GM21825 (cell line): Measurements from ENCODE around the gene TFPI.

Experiments used
- ATAC-seq: cut with Tn5 transposase; IDR thresholded peaks from one replicate; pipeline ENCODE4 v1.9.1; 2021; ENCODE audit warnings: mild to moderate bottlenecking, moderate library complexity; ENCODE audit not compliant: unreplicated experiment

Gene TFPI

GRCh38 chr2:187470698-187471097, 83.5 kb downstream of the TFPI start:
- no peak for ATAC-seq

GRCh38 chr2:187469538-187469937, 84.7 kb downstream of the TFPI start:
- ATAC-seq = no peak

- no peak for ATAC-seq
These were observed 86.0 kb downstream of the TFPI start for GRCh38 chr2:187468262-187468661.

- no peak for ATAC-seq
These were observed 88.0 kb downstream of the TFPI start for GRCh38 chr2:187466129-187466792.

- no peak for ATAC-seq
These were observed 91.4 kb downstream of the TFPI start for GRCh38 chr2:187462839-187463238.

GRCh38 chr2:187461294-187462261, 92.7 kb downstream of the TFPI start:
- no peak for ATAC-seq

- no peak for ATAC-seq
These were observed 95.0 kb downstream of the TFPI start for GRCh38 chr2:187459256-187459655.

- ATAC-seq = no peak
These were observed 101.1 kb downstream of the TFPI start for GRCh38 chr2:187453078-187453641.

GRCh38 chr2:187451510-187451909, 102.7 kb downstream of the TFPI start:
- no peak for ATAC-seq

- ATAC-seq = no peak
These were observed 106.9 kb downstream of the TFPI start for GRCh38 chr2:187447336-187447735.

GRCh38 chr2:187446711-187447110, 107.5 kb downstream of the TFPI start:
- no peak for ATAC-seq

- no peak for ATAC-seq
These were observed 109.2 kb downstream of the TFPI start for GRCh38 chr2:187445051-187445450.

- no peak for ATAC-seq
These were observed 111.5 kb downstream of the TFPI start for GRCh38 chr2:187442778-187443177.

- ATAC-seq = no peak
These were observed 111.9 kb downstream of the TFPI start for GRCh38 chr2:187442378-187442777.

GRCh38 chr2:187440101-187440675, 114.0 kb downstream of the TFPI start:
- ATAC-seq = no peak

- no peak for ATAC-seq
These were observed 115.8 kb downstream of the TFPI start for GRCh38 chr2:187438455-187438854.

GRCh38 chr2:187435756-187436155, 118.5 kb downstream of the TFPI start:
- ATAC-seq = no peak

GRCh38 chr2:187435078-187435477, 119.2 kb downstream of the TFPI start:
- no peak for ATAC-seq

- no peak for ATAC-seq
These were observed 119.9 kb downstream of the TFPI start for GRCh38 chr2:187434342-187434785.

GRCh38 chr2:187431911-187432310, 122.3 kb downstream of the TFPI start:
- ATAC-seq = no peak

- no peak for ATAC-seq
These were observed 124.2 kb downstream of the TFPI start for GRCh38 chr2:187429989-187430388.
